A549 (cell line): ENCODE measurements around the gene DENND6B.

ENCODE experiments used
- CBX2 ChIP-seq: fragments of 200-600 bp; sonication (generic); IDR thresholded peaks from 2 replicates; pipeline ENCODE4 v1.6.1; 2016; ENCODE audit warnings: low read depth, mild to moderate bottlenecking, borderline replicate concordance
- CEBPB ChIP-seq, 2 experiments: fragments of >200 bp in 1 of 2; sonication (Bioruptor Twin) in 1 of 2; formaldehyde crosslinking in 1 of 2; IDR thresholded peaks; 2 replicates each; pipeline ENCODE4 v1.6.1; 2012 to 2016
- NFE2L2 ChIP-seq: fragments of 150-350 bp; conservative IDR thresholded peaks from 2 replicates; pipeline ENCODE4 v1.6.1; 2014; ENCODE audit warnings: low read length
- POLR2A ChIP-seq: IDR thresholded peaks from 2 replicates; pipeline ENCODE4 v1.6.1; 2012; ENCODE audit warnings: mild to moderate bottlenecking, low read length
- RFX5 ChIP-seq: fragments of 450-650 bp; IDR thresholded peaks from 2 replicates; pipeline ENCODE4 v1.7.1; 2014; ENCODE audit warnings: antibody characterized with exemption, mild to moderate bottlenecking, moderate library complexity
- TF ChIP-seq, protein P1 (sequence below): fragments of >200 bp; sonication (Bioruptor Twin); formaldehyde crosslinking; IDR thresholded peaks from 3 replicates; pipeline ENCODE4 v1.5.1; 2016

GRCh38 chr22:50316114-50317065 lies 10.4 kb downstream of the DENND6B start:
- no peak for TF ChIP-seq POLR2A
- TF ChIP-seq, protein P1, sequence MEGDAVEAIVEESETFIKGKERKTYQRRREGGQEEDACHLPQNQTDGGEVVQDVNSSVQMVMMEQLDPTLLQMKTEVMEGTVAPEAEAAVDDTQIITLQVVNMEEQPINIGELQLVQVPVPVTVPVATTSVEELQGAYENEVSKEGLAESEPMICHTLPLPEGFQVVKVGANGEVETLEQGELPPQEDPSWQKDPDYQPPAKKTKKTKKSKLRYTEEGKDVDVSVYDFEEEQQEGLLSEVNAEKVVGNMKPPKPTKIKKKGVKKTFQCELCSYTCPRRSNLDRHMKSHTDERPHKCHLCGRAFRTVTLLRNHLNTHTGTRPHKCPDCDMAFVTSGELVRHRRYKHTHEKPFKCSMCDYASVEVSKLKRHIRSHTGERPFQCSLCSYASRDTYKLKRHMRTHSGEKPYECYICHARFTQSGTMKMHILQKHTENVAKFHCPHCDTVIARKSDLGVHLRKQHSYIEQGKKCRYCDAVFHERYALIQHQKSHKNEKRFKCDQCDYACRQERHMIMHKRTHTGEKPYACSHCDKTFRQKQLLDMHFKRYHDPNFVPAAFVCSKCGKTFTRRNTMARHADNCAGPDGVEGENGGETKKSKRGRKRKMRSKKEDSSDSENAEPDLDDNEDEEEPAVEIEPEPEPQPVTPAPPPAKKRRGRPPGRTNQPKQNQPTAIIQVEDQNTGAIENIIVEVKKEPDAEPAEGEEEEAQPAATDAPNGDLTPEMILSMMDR = no peak
- no peak for TF ChIP-seq CBX2
- no peak for TF ChIP-seq CEBPB (IDR thresholded peaks at IDR 0.05)
- no peak for TF ChIP-seq RFX5
- TF ChIP-seq NFE2L2 = no peak
